Lower leg skin (tissue), 3 donors: ENCODE data around the gene TRIM15.

Experiments
- POLR2A ChIP-seq, 2 donors: fragments of 450-650 bp; IDR thresholded peaks; one replicate each; pipeline ENCODE4 v1.6.1; 2016 to 2017; ENCODE audit warnings: antibody characterized with exemption in 2 of 2, mild to moderate bottlenecking in 1 of 2, moderate library complexity in 1 of 2
- TF ChIP-seq, protein P1 (sequence below), 3 donors: fragments of 450-650 bp; IDR thresholded peaks; one replicate each; pipeline ENCODE4 v1.5.1; 2016; ENCODE audit warnings: antibody characterized with exemption in 3 of 3, mild to moderate bottlenecking in 3 of 3, moderate library complexity in 2 of 3

DNA sequence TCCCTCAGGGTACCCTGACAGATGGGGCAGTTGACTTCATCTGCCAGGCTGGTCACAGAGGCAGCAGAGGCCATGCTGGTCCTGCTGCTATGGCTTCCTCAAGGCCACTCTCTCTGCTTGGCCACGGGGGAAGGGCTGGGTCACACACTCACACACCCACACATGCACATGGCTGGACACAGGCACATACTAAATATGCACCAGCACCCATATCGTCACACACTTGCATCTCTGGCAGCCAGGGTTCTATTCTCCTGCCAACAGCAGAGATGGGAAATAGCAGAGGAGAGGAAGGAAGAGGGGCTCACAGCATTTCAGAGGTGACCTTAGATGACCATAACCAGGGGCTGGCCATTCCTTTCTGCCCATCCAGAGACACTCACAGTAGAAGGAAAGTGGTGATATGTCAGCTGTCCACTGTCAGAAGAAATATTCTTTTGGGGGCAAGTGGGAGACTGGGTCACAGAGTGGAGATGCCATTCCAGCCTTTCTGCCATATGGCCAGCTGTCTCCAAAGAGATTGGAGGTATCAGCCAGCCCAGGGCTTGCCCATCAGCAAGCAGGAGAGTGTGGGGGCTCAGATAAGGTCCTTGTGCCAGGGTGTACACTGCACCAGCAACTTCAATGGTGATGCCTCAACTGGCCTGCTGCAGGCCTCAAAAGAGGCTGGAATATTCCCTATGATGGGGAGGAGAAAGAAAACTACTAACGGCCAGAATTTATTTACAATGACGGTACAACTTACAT is 2.4 kb upstream of the TRIM15 start, which contains the start of gene TRIM10:
- TF ChIP-seq, protein P1, sequence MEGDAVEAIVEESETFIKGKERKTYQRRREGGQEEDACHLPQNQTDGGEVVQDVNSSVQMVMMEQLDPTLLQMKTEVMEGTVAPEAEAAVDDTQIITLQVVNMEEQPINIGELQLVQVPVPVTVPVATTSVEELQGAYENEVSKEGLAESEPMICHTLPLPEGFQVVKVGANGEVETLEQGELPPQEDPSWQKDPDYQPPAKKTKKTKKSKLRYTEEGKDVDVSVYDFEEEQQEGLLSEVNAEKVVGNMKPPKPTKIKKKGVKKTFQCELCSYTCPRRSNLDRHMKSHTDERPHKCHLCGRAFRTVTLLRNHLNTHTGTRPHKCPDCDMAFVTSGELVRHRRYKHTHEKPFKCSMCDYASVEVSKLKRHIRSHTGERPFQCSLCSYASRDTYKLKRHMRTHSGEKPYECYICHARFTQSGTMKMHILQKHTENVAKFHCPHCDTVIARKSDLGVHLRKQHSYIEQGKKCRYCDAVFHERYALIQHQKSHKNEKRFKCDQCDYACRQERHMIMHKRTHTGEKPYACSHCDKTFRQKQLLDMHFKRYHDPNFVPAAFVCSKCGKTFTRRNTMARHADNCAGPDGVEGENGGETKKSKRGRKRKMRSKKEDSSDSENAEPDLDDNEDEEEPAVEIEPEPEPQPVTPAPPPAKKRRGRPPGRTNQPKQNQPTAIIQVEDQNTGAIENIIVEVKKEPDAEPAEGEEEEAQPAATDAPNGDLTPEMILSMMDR (IDR thresholded peaks at IDR 0.05): no peak
- TF ChIP-seq POLR2A (IDR thresholded peaks at IDR 0.05): no peak
